Astrocyte of the hippocampus (primary cell): ENCODE measurements around the gene PHIP.
"Not testable (repeated sequence)": the region's sequence is repeated elsewhere in the genome, so short reads cannot be mapped to it uniquely, and the experiment has no call there.

ENCODE experiments used
- DNase-seq: peaks from one replicate; pipeline ENCODE4 v3.0.0; 2011; ENCODE audit warnings: low read depth, low spot score

PHIP gene

GRCh38 chr6:78935553-78935952 is 142.5 kb downstream of the PHIP start:
- DNase-seq: no peak

GRCh38 chr6:78925317-78925716 is 152.7 kb downstream of the PHIP start:
- DNase-seq: no peak

GRCh38 chr6:78921168-78921567 is 156.9 kb downstream of the PHIP start:
- not testable (repeated sequence) for DNase-seq

- no peak for DNase-seq
Observed at GRCh38 chr6:78917788-78918187, 160.3 kb downstream of the PHIP start.

- no peak for DNase-seq
Observed at GRCh38 chr6:78916411-78916810, 161.6 kb downstream of the PHIP start.

GRCh38 chr6:78911218-78911940 is 166.7 kb downstream of the PHIP start:
- DNase-seq: no peak

- peak; percentile 50 for DNase-seq
Observed at GRCh38 chr6:78910591-78911171, 167.4 kb downstream of the PHIP start.

- DNase-seq: no peak
Observed at GRCh38 chr6:78910010-78910409, 168.0 kb downstream of the PHIP start.

GRCh38 chr6:78909391-78909790 is 168.7 kb downstream of the PHIP start:
- DNase-seq: no peak

GRCh38 chr6:78908621-78909020 is 169.4 kb downstream of the PHIP start:
- DNase-seq: no peak

- no peak for DNase-seq
Observed at GRCh38 chr6:78896227-78896626, 181.8 kb downstream of the PHIP start.

- not testable (repeated sequence) for DNase-seq
Observed at GRCh38 chr6:78889901-78890300, 188.2 kb downstream of the PHIP start.
